Hematopoietic multipotent progenitor cell treated with erythropoietin and hydrocortisone succinate and interleukin-3 and kit ligand, for 8 days (in vitro differentiated cells): ENCODE data around the gene LRRIQ1.
"Not testable (repeated sequence)": the region's sequence is repeated elsewhere in the genome, so short reads cannot be mapped to it uniquely, and the experiment has no call there.

Source experiments
- DNase-seq: peaks from one replicate; pipeline ENCODE4 v3.0.0-alpha.2; 2015

LRRIQ1 gene

DNA sequence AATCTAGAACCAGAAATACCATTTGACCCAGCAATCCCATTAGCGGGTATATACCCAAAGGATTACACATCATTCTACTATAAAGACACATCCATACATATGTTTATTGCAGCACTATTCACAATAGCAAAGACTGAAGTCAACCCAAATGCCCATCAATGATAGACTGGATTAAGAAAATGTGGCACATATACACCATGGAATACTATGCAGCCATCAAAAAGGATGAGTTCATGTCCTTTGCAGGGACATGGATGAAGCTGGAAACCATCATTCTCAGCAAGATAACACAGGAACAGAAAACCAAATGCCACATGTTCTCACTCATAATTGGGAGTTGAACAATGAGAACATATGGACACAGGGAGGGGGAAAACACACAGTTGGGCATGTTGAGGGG lies 188.2 kb downstream of the LRRIQ1 start:
- not testable (repeated sequence) for DNase-seq

DNA sequence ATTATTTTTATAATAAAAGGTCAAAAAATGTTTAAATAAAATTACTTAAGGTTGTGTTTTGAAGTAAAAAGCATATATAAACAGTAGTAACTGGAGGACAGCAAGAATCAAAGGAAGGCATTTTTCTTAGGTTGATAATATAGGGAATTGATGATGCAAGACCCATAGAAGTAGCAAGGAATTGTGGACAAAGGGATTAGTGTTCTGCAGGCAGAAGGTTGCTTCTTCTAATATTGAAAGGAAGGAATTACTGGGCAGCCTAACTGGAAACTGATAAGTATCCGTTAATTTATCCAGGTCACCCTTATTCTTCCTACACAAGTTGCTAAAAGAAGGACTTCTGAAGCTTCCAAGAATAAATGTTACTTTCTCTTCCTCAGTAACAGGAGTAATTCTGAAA lies 189.3 kb downstream of the LRRIQ1 start:
- DNase-seq: no peak

DNA sequence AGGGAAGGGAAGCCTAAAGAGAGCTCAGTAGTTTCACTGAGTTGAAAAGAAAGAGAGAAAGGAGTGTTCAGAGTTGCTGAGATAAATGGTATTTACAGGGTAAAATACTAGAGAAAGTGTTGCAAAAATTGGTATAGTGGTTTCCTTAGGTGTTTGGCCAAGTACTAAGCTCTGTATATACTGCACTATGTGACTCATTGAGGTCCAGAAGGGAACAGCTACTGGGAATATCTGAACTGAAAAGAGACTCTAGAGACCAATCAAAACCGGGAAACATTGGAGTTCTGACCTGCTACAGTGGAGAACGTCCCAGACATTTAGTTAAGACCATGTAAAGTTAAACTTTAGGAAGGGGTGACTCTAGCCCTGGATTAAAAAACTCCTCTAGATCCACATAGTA lies 201.2 kb downstream of the LRRIQ1 start:
- no peak for DNase-seq

DNA sequence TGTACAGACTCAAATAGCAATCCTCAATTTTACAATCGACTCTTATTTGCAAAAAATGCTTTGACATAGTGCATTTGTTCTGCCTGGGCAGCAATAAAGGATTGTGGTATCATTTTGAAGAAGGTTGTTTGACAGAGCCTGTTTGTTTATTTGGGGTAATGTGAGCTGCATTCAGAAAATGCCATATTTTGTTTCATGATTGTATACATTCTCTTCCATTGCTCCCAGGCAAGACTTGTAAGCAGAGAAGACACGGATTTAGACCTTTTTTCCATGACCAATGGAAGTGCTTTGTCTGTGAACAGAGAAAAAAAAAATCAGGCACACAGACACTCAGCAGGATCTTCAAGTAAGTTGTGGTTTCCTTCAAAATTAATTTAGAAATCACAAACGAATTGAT lies 208.4 kb downstream of the LRRIQ1 start:
- DNase-seq: no peak

DNA sequence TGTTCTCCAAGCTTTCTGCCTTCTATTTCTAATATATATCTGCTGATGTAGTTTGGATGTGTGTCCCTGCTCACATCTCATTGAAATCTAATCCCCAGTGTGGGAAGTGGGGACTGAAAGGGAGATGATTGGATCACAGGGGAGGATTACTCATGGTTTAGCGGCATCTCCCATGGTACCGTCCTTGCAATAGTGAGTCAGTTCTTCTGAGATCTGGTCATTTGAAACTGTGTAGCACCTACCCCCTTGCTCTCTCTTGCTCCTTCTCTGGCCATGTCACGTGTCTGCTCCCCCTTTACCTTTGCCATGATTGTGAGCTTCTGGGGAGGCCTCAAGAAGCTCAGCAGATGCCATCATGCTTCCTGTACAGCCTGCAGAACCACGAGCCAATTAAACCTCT lies 217.7 kb downstream of the LRRIQ1 start:
- no peak for DNase-seq

DNA sequence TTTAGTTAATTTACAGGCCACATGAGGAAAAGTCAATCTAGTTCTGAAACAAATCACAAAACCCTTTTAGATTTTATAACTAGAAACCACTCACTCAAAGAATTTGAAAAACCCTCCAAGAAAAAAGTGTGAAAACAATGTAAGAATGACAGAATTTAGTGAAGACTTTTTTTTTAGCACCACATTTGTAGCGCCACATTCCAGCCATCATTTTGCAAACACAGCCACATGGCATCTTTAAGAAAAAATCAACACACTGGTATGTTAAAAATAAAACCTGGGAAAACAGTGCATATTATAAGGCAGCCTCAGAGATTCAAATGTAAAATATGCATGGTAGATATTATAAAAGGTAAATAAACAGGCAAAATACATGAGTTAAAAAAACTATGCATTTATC lies 221.5 kb downstream of the LRRIQ1 start:
- DNase-seq: no peak

DNA sequence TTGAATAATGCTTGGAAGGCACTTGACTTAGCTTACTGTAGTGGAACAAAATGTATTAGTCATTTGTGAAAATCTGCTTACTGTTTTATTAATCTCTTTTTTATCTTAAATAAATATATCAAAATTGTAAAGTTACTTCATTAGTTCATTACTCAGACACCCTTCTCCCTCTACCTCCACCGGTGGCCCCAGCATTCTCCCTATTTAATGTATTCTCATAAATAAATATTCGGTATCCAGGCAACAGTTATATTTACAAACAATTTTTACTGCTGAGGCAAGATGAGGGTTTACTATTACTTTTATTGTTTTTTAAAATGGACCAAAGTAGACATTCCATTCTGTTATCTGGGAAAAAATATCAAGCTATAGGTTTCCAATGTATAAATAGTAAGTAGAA lies 224.3 kb downstream of the LRRIQ1 start:
- DNase-seq: no peak

DNA sequence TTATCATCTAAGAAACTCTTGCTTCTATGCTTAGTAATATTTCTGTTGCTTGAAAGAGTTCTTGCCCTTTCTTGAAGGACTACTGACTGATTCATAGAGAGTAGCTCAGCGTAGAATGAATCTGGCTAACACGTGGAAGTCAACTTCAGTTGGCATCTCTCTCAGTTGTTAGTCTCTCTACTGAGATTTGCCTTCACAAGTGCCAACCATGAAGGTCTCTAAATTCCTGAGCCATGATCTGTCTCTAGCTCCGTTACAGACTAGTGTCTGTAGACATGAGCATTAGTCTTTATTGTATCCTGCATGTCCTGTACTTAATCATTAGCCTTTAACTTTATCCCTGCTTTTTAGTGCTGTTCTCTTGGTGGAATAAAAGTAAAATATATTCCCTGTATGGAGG lies 224.7 kb downstream of the LRRIQ1 start:
- DNase-seq: no peak

DNA sequence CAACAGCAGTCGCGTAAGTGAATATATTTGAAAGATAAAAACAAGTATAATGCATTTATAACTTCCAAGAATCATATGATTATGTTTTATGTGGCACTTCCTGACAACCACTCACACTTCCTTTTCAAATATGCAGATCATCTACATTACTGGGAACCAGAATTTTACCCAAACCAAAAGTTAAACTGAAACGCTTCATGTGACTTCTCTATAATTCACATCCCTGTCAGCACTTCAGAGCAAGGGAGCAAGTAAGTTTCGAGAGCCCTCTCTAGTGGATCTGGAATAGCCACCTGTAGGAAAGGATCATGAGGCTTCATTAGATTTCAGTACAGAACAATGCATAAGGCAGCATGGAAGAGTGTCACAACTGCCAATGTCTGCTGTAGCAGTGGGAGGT lies 230.2 kb downstream of the LRRIQ1 start:
- no peak for DNase-seq

DNA sequence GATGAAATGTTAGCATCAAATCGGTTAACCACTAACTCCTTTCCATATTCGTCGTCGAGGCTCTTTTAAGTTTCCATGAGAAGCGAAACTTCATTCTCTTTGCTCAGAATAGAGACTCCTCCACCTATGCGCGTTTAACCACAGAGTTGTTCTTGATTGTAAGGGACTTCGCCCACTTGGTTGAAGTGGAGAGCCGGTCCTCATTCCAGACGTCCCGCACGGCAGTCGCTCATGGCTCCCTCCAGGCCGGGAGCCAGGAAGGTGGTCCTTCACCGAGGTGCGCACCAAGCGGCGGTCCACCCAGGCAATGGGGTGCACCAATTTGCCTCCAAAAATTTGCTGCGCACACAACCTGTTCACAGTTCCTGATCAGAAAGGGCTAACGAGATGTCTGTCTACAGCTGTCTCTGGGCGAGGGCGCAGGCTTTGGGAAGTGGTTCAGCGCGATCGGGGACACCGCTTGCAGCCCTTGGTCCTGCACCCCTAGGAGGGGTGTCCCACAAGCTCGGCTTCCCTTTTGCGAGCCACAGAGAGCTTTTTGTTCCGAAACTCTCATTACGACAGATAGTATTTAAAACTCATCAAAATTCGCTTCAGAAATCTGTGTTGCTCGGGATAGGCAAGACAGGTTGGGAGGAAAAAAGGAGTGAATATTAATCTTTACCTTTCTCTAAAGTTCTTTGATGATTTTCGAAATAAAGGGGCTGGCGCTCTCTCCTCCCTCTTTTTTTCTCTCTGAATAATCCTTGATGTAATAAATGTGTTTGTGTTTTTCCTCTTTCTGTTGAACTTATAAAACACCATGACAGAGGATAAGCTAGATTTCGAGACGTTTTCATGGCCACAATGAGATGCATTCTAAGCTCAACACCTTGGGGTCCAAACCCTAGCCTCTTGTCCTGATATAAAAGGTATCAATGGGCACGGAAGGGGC lies 237.5 kb downstream of the LRRIQ1 start:
- DNase-seq: no peak

DNA sequence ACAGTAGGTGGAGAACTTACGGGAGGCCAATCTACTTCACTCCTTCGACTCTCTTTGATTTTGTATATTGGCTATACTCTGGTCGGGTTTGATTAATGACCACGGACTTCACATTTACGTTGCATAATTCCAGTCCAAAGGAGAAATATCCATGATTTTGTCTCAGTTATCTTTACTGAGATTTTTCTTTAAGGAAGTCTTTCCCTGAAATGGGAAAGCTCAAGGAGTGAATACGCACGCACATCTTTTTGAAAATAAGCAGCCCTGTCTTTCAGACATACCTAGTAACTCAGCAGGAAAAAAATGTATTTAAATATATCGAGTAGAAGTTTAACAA lies 238.1 kb downstream of the LRRIQ1 start:
- DNase-seq: no peak

DNA sequence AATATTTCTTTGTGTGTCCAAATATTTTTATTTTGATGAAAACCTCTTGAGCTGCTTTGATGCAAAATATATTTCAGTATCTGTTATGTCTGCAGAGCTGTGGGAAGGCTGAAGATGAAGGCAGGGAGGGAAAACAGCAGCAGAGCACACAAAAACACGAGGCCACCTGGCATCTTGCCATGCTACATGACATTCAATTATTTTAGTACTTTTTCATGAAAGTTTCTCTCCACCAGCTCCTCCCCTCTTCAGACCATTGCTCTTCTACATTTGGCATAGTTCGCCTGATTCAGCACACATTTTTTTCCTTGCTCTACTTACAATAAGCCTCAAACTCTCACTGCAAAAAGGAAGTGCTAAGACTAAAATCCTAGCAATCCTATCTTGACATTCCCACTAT lies 239.2 kb downstream of the LRRIQ1 start:
- peak; percentile 53 for DNase-seq

DNA sequence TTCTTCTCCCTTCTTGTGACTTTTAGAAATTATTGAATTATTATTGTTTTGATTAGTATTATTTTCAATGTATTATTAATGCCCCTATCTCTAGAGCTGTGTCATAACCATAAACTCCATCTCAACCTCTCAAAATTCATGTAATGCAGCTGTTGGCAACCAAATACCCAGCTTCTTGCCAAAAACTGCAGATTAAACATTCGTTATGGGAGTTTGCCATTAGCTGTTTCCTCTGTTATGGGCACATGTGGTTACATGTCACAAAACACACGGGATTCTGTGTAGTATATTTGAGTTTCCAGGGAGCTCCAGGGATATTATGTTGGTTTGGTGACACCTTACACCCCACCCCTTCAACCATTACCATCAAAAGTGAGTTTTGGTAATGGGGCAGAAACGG lies 241.0 kb downstream of the LRRIQ1 start:
- DNase-seq: no peak

DNA sequence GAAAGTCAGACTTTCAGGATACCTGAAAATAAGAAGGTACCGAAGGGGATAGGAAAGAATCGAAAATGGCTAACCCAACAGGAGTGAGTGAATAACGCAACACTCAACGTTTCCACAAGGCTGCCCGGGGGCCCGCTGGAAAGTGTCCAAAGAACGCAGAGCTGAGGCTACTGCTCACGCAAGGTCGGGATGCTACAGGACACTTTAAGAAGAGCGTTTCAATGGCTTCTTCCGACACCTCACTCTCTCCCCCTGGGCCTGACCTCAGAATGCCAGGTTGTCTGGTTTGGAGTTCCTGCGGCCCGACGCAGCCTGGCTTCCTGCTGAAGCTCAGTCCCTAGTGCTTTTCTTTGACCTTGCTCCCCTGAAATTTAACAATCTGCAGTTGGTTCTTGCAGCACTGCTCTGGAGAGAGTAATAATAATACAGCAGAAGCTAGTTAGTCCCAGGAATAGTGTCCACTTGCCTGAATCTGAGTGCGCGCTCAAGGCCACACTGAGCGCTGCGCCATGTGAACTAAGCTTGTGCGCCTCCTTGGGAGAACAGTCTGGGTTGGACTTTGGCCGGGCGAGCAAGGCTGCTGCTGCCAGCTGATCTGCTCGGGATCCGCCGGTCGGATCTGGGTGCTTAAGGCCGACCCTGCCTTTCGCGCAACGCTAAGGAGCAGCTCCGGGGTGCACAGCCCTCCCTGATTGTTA lies 241.9 kb downstream of the LRRIQ1 start:
- DNase-seq: no peak

DNA sequence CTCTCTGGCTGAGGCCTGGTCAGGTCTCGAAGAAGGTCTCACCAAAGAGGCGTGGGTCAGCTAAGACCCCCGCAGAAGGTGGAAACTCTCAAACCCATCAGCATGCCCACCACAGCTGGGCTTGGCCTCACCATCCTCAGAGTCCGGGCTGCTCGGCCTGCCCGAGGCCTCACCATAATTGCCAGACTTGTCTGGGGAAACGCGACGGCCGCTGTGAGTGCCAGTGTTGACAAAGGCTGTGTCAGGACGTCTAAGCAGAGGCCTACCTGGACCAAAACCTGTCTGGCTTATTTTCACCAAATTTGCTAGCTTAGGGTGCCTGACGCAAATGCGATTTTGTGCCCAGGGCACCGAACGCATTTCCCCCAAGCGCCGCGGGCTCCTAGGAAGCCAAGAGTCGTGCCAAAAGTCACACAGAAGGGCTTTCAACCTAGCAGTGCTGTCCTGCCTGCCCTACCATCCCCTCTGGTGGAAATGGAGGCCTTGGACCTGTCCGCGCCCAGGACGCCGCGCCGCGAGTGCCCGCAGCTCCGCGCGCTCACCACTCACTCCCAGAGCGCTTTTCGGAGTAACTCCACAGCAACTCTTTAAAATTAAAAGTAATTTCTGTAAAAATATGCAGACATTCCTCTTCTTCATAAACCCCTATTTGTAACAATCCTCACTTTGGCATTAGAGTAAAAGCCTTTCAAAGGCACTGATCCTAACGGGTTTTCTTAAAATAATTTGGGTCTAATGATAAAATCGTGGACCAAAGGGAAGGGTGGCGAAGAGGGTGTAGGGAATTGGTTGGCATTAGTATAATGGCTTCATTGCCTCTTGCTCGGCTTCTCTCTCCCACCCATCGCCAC lies 242.7 kb downstream of the LRRIQ1 start:
- no peak for DNase-seq

DNA sequence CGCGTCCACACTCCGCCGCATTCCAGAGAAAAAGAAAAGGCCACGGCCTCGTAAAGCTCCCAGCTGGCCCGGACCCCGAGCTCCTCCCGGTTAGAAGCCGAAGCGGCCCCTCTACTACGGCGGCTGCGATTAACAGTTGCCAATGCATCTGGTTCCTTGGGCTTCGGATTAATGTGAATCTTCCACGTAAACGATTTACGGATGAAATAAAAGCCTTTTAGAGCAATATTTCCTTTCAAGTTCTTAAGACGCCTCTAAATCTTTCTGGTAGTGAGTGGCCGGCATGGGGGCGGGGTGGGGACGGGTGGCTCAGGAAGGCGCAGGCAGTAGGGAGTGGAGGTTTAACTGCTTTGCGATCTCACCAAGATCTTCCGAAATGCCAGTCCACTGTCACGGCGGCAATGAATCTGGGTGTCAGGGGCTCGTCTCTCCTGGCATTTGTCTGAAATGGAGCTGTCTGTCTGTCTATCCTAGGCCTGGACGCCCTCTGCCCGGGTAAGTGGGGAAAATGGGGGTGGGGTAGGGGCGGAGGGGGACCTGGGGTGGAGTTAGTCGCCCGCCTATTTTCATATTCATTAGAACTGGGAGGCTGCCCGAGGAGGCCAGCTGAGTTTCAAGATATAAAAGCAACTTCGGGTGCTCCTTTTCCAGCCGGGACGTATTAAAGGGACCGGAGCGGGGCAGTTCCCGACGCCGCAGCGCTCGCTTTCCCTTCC lies 243.5 kb downstream of the LRRIQ1 start:
- no peak for DNase-seq

DNA sequence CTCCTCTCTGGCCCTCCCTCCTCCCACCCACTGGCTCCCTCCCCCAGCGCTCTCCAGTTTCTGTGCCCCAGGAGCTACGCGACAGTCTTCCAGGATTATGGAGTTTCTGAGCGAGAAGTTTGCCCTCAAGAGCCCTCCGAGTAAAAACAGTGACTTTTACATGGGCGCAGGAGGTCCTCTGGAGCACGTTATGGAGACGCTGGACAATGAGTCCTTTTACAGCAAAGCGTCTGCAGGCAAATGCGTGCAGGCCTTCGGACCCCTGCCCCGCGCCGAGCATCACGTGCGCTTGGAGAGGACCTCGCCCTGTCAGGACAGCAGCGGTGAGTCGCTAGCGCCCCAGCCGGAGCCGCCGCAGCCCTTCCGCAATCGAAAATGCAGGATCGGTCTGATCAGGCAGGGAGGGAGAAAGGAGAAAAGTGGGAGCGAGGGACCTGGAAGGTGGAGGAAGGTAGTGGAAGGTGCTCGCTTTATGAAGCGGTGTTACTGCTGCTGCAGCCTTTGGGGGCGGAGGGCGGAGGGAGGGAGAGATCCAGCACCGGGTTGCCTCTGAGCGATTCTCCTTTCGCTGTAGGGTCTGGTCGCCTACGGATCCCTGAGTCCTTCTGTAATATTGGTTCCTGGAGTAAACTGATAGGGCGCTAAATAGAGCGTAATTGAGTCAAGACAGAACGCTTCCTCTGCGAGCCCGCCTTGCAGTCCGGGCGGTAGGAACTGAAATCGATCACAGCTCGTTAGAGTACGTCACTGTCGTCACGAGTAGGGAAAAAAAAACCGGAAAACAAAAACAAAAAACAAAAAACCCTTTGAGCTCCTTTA lies 244.2 kb downstream of the LRRIQ1 start, which contains the start of gene ALX1:
Gene ALX1, plus strand, starts transcription at position 56 of the 819 bp plus-strand sequence. Its CDS starts 42 bp downstream, at position 98.
- no peak for DNase-seq

DNA sequence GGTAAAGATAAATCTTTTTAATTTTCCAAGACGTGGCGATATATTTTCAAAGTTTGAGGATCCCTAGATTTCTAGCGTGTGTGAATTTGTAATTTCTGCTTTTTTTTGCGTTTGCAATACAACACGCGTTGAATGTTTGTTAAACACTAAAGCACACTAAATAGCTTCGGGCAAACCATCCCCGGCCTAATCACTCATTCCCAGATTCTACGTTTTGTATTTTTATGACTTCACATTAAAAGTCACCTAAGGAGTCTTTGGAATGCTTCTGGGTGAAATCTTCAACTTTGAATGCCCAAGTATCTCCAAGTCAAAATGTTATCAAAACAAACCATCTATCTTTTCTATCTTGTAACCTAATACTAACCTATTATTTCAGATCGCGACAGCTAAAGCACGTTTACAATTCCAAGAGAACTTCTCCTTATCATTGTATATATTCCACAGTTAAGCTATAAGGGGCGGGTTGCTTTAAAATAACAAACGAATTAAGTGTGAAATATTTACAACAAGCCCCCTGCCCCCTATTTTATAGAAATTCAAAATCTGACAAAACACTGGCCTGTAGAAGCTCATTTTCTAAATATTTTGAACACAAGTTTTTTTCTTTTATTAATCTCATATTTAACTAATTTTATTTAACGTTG lies 245.0 kb downstream of the LRRIQ1 start:
- peak; percentile 4 for DNase-seq

DNA sequence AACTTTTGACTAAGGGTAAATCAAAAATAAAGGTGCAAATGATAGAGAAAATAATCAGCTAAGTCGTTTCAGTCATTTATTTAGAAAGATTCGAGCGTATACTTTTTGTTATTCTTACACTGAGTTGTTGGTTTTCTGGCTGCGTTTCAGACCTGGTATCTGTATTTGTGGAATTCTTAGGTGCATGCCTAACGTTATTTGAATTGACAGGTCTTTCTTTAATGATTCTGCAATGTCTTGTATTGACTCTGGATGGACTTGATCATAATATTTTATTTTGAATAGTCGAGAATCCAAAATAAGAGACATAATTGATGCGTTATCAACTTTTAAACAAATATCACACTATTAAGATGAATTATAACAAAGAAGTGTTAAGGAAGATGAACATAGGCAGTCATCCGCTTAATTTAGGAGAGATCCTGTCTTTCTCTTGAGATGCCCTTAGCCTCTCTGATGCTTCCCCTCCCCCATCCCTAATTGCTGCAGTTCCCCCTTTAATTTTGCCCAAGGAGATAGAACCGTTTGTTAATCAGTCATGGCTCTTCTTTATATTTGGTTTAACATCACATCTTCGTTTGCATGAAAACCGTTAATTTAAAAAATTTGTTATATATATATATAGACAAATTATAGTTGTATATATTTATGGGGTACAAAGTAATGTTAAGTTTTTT lies 245.6 kb downstream of the LRRIQ1 start:
- DNase-seq: no peak

DNA sequence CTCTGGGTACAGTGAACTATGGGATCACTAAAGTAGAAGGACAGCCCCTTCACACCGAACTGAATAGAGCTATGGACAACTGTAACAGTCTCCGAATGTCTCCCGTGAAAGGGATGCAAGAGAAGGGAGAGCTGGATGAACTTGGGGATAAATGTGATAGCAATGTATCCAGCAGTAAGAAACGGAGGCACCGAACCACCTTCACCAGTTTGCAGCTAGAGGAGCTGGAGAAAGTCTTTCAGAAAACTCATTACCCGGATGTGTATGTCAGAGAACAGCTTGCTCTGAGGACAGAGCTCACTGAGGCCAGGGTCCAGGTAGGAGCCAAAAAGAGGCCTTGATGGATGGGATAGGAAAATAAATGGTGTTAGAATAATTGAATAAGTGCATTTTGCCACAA lies 247.4 kb downstream of the LRRIQ1 start:
- DNase-seq: no peak
